A673 (cell line): ENCODE results near the gene ERAL1. TPM values are rescaled to one million over a fixed set of nuclear protein-coding genes. Genes with fewer than 3 reads are reported as not detected.
A peak's percentile ranks its signal among the peaks of the same experiment; 100 is the strongest.

Experiments used
- BruUV-seq: library from RNA; stranded (reverse); fragments of 400-500 nt; replicated peaks from 2 replicates; lab custom pipeline; 2021; lab: Mats Ljungman, UMichigan
- CTCF ChIA-PET: fragments of 300-600 bp; sonication (Branson Sonifier 250); formaldehyde crosslinking; loops from one replicate; lab custom pipeline; 2022; ENCODE audit warnings: antibody characterized with exemption; lab: Charles Lee
- POLR2A ChIA-PET: fragments of 300-600 bp; sonication (Branson Sonifier 250); formaldehyde crosslinking; loops from one replicate; lab custom pipeline; 2022; ENCODE audit warnings: antibody characterized with exemption; ENCODE audit not compliant: low non-redundant PET; lab: Charles Lee
- DNase-seq: peaks from one replicate; pipeline ENCODE4 v3.0.0-alpha.2; 2015; ENCODE audit warnings: low spot score
- H3K27ac ChIP-seq: fragments of 200-600 bp; sonication (generic); 2 replicates; pipeline ENCODE4 v1.5.1; 2016; ENCODE audit warnings: mixed run types, low read depth, mild to moderate bottlenecking, mixed read lengths, antibody characterized with exemption, low read length; ENCODE audit not compliant: poor library complexity, severe bottlenecking
- H3K27me3 ChIP-seq: fragments of 200-600 bp; sonication (generic); replicated peaks from 2 replicates; pipeline ENCODE4 v1.6.1; 2017; ENCODE audit warnings: mixed run types, low read depth, mild to moderate bottlenecking, mixed read lengths, antibody characterized with exemption, low read length; ENCODE audit not compliant: insufficient read depth, poor library complexity
- H3K36me3 ChIP-seq: fragments of 200-600 bp; sonication (generic); 2 replicates; pipeline ENCODE4 v1.6.1; 2016; ENCODE audit warnings: mixed run types, mild to moderate bottlenecking, mixed read lengths, antibody characterized with exemption, low read length; ENCODE audit not compliant: insufficient read depth, poor library complexity, severe bottlenecking
- H3K4me1 ChIP-seq: fragments of 200-600 bp; sonication (generic); 2 replicates; pipeline ENCODE4 v1.6.1; 2017; ENCODE audit warnings: mixed run types, mild to moderate bottlenecking, mixed read lengths, antibody characterized with exemption, low read length; ENCODE audit not compliant: insufficient read depth, poor library complexity, severe bottlenecking
- H3K4me3 ChIP-seq: fragments of 200-600 bp; sonication (generic); 2 replicates; pipeline ENCODE4 v1.5.1; 2016; ENCODE audit warnings: low read depth, mixed run types, mild to moderate bottlenecking, mixed read lengths, low read length; ENCODE audit not compliant: poor library complexity, severe bottlenecking
- H3K9me3 ChIP-seq: fragments of 200-600 bp; sonication (generic); 2 replicates; pipeline ENCODE4 v1.6.1; 2016; ENCODE audit warnings: mixed run types, low read depth, mild to moderate bottlenecking, mixed read lengths, antibody characterized with exemption, low read length; ENCODE audit not compliant: poor library complexity, severe bottlenecking
- EZH2 ChIP-seq: fragments of 200-600 bp; sonication (generic); IDR thresholded peaks from 2 replicates; pipeline ENCODE4 v1.6.1; 2017; ENCODE audit warnings: borderline replicate concordance, low read depth, mild to moderate bottlenecking, mixed read lengths, antibody characterized with exemption, low read length; ENCODE audit not compliant: poor library complexity, severe bottlenecking
- intact Hi-C: fragments of 100-400 bp; cut with micrococcal nuclease; formaldehyde crosslinking; loops from one replicate; pipeline ENCODE4 v1.10.0; 2022; ENCODE audit not compliant: unreplicated experiment
- total RNA-seq: library from RNA; stranded (reverse); gene quantifications from 2 replicates; pipeline ENCODE4 v1.2.3, GENCODE V29; 2021
- TF ChIP-seq, protein P1 (sequence below): fragments of 300-800, 200-600 bp; sonication (generic); conservative IDR thresholded peaks from 2 replicates; pipeline ENCODE4 v1.5.1; 2017; ENCODE audit warnings: low read depth, mild to moderate bottlenecking, antibody characterized with exemption, low read length, moderate library complexity, mixed read lengths

The ERAL1 gene
- total RNA-seq, 1 experiment from 2014 or later, result 80.5 TPM

DNA sequence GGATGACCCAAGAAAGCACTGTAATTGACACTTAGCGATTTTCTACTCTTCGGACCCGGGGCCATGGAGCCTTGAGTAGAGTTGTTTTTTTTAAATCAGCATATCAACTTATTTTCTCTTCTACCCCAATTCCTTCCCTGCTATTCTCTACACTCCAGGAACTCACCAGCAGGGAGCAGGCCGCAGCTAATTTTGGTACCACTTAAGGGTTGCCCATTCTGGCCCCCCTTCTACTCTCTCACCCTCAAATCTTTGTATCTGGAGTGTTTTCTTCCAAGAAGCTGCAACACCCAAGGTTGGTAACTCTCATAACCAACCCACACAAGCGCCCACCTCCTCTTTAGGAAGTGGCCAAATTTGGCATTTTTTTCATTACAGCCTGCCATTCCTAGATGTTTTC lies 5.5 kb upstream of the ERAL1 start:
- TF ChIP-seq, protein P1, sequence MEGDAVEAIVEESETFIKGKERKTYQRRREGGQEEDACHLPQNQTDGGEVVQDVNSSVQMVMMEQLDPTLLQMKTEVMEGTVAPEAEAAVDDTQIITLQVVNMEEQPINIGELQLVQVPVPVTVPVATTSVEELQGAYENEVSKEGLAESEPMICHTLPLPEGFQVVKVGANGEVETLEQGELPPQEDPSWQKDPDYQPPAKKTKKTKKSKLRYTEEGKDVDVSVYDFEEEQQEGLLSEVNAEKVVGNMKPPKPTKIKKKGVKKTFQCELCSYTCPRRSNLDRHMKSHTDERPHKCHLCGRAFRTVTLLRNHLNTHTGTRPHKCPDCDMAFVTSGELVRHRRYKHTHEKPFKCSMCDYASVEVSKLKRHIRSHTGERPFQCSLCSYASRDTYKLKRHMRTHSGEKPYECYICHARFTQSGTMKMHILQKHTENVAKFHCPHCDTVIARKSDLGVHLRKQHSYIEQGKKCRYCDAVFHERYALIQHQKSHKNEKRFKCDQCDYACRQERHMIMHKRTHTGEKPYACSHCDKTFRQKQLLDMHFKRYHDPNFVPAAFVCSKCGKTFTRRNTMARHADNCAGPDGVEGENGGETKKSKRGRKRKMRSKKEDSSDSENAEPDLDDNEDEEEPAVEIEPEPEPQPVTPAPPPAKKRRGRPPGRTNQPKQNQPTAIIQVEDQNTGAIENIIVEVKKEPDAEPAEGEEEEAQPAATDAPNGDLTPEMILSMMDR, result peak; percentile 43
- TF ChIP-seq EZH2, result no peak
- CTCF ChIA-PET, result interaction anchor here (0.6 to 1.1 kb wide), 5 partner anchors 47 to 268 kb away, joined by 3 to 11 read pairs (median 4); partner anchors contain the start of gene DHRS13
- Histone ChIP-seq H3K27me3 (no peaks in the 10 kb centered on the region), H3K36me3 (no peaks in the 10 kb centered on the region), H3K27ac (no peak overlapping the region), H3K4me1 (peaks cover under 1% of the 10 kb centered on the region), H3K4me3 (no peak overlapping the region), H3K9me3 (no peaks in the 10 kb centered on the region)
- intact Hi-C loops, result no loop called here
- POLR2A ChIA-PET, result no interaction called here
- peak; percentile 63 for DNase-seq
- BruUV-seq, result no TSS peak

DNA sequence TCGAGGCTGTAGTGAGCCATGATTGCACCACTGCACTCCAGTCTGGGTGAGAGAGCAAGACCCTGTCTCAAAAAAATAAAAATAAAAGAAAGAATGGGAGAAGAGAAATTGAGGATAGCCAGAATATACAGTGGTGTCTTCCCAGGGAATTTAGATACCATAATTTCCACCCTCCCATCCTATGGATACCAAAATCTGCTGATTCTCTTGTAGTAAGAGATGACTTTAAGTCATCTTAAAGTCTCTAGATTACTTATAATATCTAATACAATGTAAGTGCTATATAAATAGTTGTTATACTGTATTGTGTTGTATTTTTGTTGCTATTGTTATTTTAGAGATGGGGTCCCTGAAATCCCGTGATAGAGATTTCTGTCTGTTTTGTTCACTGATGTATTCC lies 1.5 kb upstream of the ERAL1 start:
- ChIA-PET CTCF (no interaction called here), POLR2A (no interaction called here)
- intact Hi-C loops, result loop anchor here (5.0 to 10.0 kb wide), 2 partner anchors 44 to 58 kb away; partner anchors contain the start of gene FLOT2
- Histone ChIP-seq H3K27ac (no peak overlapping the region), H3K4me1 (peaks cover 3% of the 10 kb centered on the region), H3K9me3 (no peaks in the 10 kb centered on the region), H3K4me3 (no peak overlapping the region), H3K36me3 (peaks cover 7% of the 10 kb centered on the region), H3K27me3 (no peaks in the 10 kb centered on the region)
- TF ChIP-seq, protein P1, result no peak
- TF ChIP-seq EZH2, result no peak
- BruUV-seq, result no TSS peak
- DNase-seq, result no peak

DNA sequence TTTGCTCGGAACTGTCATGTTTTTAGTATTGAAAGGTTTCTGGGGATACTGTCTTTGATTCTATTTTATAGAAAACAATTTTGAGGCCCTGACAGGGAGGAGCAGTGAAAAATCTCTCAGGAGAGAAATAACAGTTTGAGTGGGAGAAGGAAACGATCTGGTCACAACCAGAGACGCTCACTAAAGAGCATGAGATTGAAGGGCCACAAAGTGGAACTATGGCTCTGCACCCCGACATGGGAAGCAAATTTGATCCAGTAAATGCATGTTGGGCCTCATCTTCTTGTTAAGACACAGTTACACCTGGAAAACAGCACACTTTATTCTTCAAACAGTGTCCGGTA lies 492 bp downstream of the ERAL1 start:
- H3K4me3 ChIP-seq, result peak overlapping the region; percentile 75
- ChIA-PET POLR2A (no interaction called here), CTCF (no interaction called here)
- H3K36me3 ChIP-seq, result peaks cover 20% of the 10 kb centered on the region
- H3K9me3 ChIP-seq, result no peaks in the 10 kb centered on the region
- TF ChIP-seq EZH2, result no peak
- TF ChIP-seq, protein P1, result no peak
- BruUV-seq, result TSS peak; percentile 76
- intact Hi-C loops, result loop anchor here (10.0 kb wide), 1 partner anchor 61 kb away; no protein-coding TSS in a partner anchor
- H3K27ac ChIP-seq, result peak overlapping the region; percentile 78
- no peaks in the 10 kb centered on the region for H3K27me3 ChIP-seq
- peaks cover 3% of the 10 kb centered on the region for H3K4me1 ChIP-seq
- no peak for DNase-seq
